ENCODE measurements around the gene GALNTL6.

DNA sequence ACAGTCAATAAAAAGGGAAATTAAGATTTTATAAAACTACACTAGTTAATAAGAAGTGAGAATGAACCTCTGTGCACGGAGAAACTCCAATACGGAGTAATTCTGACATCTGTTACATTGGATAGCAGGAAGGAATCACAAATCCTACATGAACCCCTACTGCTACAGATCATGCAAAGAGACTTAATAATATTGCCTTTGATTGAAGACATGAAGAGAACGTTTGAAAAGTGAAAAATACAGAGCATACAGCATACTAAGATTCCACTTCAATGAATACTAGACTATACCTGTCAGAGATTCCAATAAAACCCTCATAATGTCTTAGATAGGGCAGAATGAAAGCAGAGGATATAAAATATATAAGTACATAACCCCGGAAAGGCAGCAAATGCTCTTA is 995.0 kb downstream of the GALNTL6 start:
- no peak for TF ChIP-seq POLR2AphosphoS5 (IDR thresholded peaks at IDR 0.05)
- TF ChIP-seq, protein P1, sequence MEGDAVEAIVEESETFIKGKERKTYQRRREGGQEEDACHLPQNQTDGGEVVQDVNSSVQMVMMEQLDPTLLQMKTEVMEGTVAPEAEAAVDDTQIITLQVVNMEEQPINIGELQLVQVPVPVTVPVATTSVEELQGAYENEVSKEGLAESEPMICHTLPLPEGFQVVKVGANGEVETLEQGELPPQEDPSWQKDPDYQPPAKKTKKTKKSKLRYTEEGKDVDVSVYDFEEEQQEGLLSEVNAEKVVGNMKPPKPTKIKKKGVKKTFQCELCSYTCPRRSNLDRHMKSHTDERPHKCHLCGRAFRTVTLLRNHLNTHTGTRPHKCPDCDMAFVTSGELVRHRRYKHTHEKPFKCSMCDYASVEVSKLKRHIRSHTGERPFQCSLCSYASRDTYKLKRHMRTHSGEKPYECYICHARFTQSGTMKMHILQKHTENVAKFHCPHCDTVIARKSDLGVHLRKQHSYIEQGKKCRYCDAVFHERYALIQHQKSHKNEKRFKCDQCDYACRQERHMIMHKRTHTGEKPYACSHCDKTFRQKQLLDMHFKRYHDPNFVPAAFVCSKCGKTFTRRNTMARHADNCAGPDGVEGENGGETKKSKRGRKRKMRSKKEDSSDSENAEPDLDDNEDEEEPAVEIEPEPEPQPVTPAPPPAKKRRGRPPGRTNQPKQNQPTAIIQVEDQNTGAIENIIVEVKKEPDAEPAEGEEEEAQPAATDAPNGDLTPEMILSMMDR (IDR thresholded peaks at IDR 0.05), result no peak
- no peak for TF ChIP-seq POLR2A (IDR thresholded peaks at IDR 0.05)
- TF ChIP-seq EP300 (IDR thresholded peaks at IDR 0.05), result no peak

Data from suprapubic skin (tissue), 4 donors.